ENCODE measurements around the gene CTCFL. TPM values are rescaled to one million over a fixed set of nuclear protein-coding genes. Genes with fewer than 3 reads are reported as not detected.

Gene CTCFL
- total and polyA plus RNA-seq, 2 of the 8 experiments (the other 6 are each of a cell fraction or from before 2014, with no cell fraction given): 0.30 to 0.80 TPM

- TF ChIP-seq SUZ12 (IDR thresholded peaks at IDR 0.05; ENCODE audit: low read length) (no peak), E2F6 (IDR thresholded peaks at IDR 0.05) (no peak), SIN3A (conservative IDR thresholded peaks at IDR 0.05 in 1 of 2, IDR thresholded peaks at IDR 0.05 in 1 of 2; ENCODE audit: low read depth in 1 of 2, low read length in 2 of 2) (no peak)
Measured at GRCh38 chr20:57495978-57496377, 29.0 kb downstream of the CTCFL start (continued).

Data from H1 (cell line).